Erythroblast (primary cell): ENCODE data around the gene CA10.

Experiments used
- GATA1 ChIP-seq: IDR thresholded peaks from 2 replicates; pipeline ENCODE4 v1.6.1; 2011; ENCODE audit warnings: low read depth, mild to moderate bottlenecking, control low read depth, low read length, moderate library complexity
- POLR2A ChIP-seq: IDR thresholded peaks from 2 replicates; pipeline ENCODE4 v1.6.1; 2011; ENCODE audit warnings: mild to moderate bottlenecking, low read length

GRCh38 chr17:51617986-51618385 is 540.5 kb downstream of the CA10 start:
- no peak for TF ChIP-seq POLR2A
- TF ChIP-seq GATA1: no peak
